AG04450 (cell line): ENCODE data around the gene HEXIM2. TPM values are rescaled to one million over a fixed set of nuclear protein-coding genes. Genes with fewer than 3 reads are reported as not detected.
"Not testable (repeated sequence)": the region's sequence is repeated elsewhere in the genome, so short reads cannot be mapped to it uniquely, and the experiment has no call there.

ENCODE experiments used
- CTCF ChIA-PET: fragments of 300-600, 350-600 bp; formaldehyde crosslinking; extraction: SDS; loops from one replicate; lab custom pipeline; 2022; ENCODE audit warnings: antibody characterized with exemption, inconsistent platforms; lab: Charles Lee
- POLR2A ChIA-PET: fragments of 350-600 bp; formaldehyde crosslinking; extraction: SDS; loops from one replicate; lab custom pipeline; 2021; ENCODE audit warnings: antibody characterized with exemption, inconsistent platforms; lab: Yijun Ruan, JAX
- DNase-seq: peaks from one replicate; pipeline ENCODE4 v3.0.0-alpha.2; 2011; ENCODE audit warnings: low read depth, low spot score
- H3K27ac ChIP-seq: one replicate; pipeline ENCODE4 v1.5.1; 2012; ENCODE audit warnings: low read depth, low read length, control low read depth
- H3K27me3 ChIP-seq: one replicate; pipeline ENCODE4 v1.6.0; 2012; ENCODE audit warnings: low read length; ENCODE audit not compliant: control insufficient read depth, insufficient read depth
- H3K4me3 ChIP-seq: 2 replicates; pipeline ENCODE4 v1.5.1; 2011; ENCODE audit warnings: mild to moderate bottlenecking, low read depth, low read length, control low read depth
- H3K9me3 ChIP-seq: 2 replicates; pipeline ENCODE4 v1.5.1; 2012; ENCODE audit warnings: low read length; ENCODE audit not compliant: control insufficient read depth, insufficient read depth
- CTCF ChIP-seq: IDR thresholded peaks from 2 replicates; pipeline ENCODE4 v1.5.1; 2011; ENCODE audit warnings: low read depth, low read length, control low read depth, inconsistent platforms
- polyA plus RNA-seq: library from polyadenylated mRNA; depleted of rRNA; stranded (reverse); fragments of >200 nt; gene quantifications from 2 replicates; pipeline ENCODE4 v1.2.3, GENCODE V29; 2011

Gene HEXIM2
- polyA plus RNA-seq, 1 experiment = 4.2 TPM

- H3K4me3 ChIP-seq = no peak overlapping the region
- H3K27ac ChIP-seq = no peak overlapping the region
- no peak for TF ChIP-seq CTCF
- POLR2A ChIA-PET = no interaction called here
- H3K9me3 ChIP-seq = no peaks in the 10 kb centered on the region; the same call in 1 of the 2 replicates
- no peak for DNase-seq
- CTCF ChIA-PET = interaction anchor here (0.6 to 1.1 kb wide), 3 partner anchors 13 to 27 kb away, joined by 3 to 4 read pairs (median 3); partner anchors contain the start of gene ACBD4
- H3K27me3 ChIP-seq = no peaks in the 10 kb centered on the region
Measured at GRCh38 chr17:45121055-45121454, 40.6 kb upstream of the HEXIM2 start.

- ChIA-PET CTCF (interaction anchor here (0.8 to 1.4 kb wide), 3 partner anchors 10 to 24 kb away, joined by 4 to 19 read pairs (median 11); partner anchors contain the start of genes ACBD4 and PLCD3), POLR2A (interaction anchor here (0.9 kb wide), 1 partner anchor 17 kb away, joined by 13 read pairs; no protein-coding TSS in a partner anchor)
- H3K9me3 ChIP-seq = no peaks in the 10 kb centered on the region; the same call in 1 of the 2 replicates
- no peaks in the 10 kb centered on the region for H3K27me3 ChIP-seq
- DNase-seq = no peak
- H3K27ac ChIP-seq = peak overlapping the region; percentile 39
- no peak for TF ChIP-seq CTCF
- no peak overlapping the region for H3K4me3 ChIP-seq
Measured at GRCh38 chr17:45123076-45123770, 38.5 kb upstream of the HEXIM2 start.

GRCh38 chr17:45123930-45124796 is 37.5 kb upstream of the HEXIM2 start:
- no peak for TF ChIP-seq CTCF
- no peak overlapping the region for H3K4me3 ChIP-seq
- POLR2A ChIA-PET = interaction anchor here (0.6 to 0.9 kb wide), 2 partner anchors 18 to 33 kb away, joined by 4 to 13 read pairs; no protein-coding TSS in a partner anchor
- CTCF ChIA-PET = interaction anchor here (0.8 to 3.3 kb wide), 5 partner anchors 9 to 73 kb away, joined by 3 to 28 read pairs (median 11); partner anchors contain the start of genes ACBD4 and PLCD3
- H3K27me3 ChIP-seq = no peaks in the 10 kb centered on the region
- DNase-seq = peak; percentile 71
- H3K9me3 ChIP-seq = no peaks in the 10 kb centered on the region; the same call in 1 of the 2 replicates
- peak overlapping the region; percentile 83 for H3K27ac ChIP-seq

- H3K9me3 ChIP-seq, DNase-seq, H3K27me3 ChIP-seq, H3K4me3 ChIP-seq: not testable (repeated sequence)
- H3K27ac ChIP-seq = peak overlapping the region; percentile 83
- ChIA-PET CTCF (interaction anchor here (1.1 to 3.3 kb wide), 2 partner anchors 10 to 73 kb away, joined by 3 to 28 read pairs; partner anchors contain the start of gene ACBD4), POLR2A (interaction anchor here (0.6 kb wide), 1 partner anchor 32 kb away, joined by 4 read pairs; no protein-coding TSS in a partner anchor)
Measured at GRCh38 chr17:45124797-45125122, 36.9 kb upstream of the HEXIM2 start.

GRCh38 chr17:45125509-45125908 is 36.2 kb upstream of the HEXIM2 start:
- DNase-seq = no peak
- Histone ChIP-seq H3K9me3 (no peaks in the 10 kb centered on the region; the same call in 1 of the 2 replicates), H3K4me3 (no peak overlapping the region), H3K27me3 (no peaks in the 10 kb centered on the region), H3K27ac (no peak overlapping the region)
- TF ChIP-seq CTCF = no peak
- ChIA-PET CTCF (interaction anchor here (0.8 to 3.3 kb wide), 3 partner anchors 10 to 75 kb away, joined by 3 to 28 read pairs (median 3); partner anchors contain the start of gene ACBD4), POLR2A (interaction anchor here (0.7 kb wide), 1 partner anchor 32 kb away, joined by 7 read pairs; no protein-coding TSS in a partner anchor)
